GM21528 (cell line): ENCODE measurements around the gene ANLN.
"Not testable (repeated sequence)": the region's sequence is repeated elsewhere in the genome, so short reads cannot be mapped to it uniquely, and the experiment has no call there.

ENCODE experiments used
- ATAC-seq: cut with Tn5 transposase; IDR thresholded peaks from one replicate; pipeline ENCODE4 v1.9.1; 2021; ENCODE audit warnings: mild to moderate bottlenecking, moderate library complexity; ENCODE audit not compliant: unreplicated experiment, low FRiP score

The ANLN gene

DNA sequence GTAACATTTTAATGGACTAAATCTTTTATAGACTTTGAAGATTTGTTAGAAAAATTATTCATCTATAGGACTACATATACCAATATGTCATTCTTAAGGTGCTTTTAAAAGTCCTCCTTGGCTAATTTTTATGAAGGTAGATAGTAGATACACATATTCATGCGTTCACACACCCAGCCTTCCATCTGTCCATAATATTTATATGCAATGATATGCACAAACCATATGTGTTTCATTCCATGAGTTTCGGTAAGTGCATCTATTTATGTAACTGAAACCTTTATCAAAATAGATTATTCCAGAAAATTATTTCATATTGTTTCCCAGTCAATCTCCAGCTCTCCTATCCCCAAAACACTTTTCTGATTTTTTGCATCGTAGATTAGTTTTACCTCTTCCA, 101.7 kb downstream of the ANLN start:
- ATAC-seq = no peak

GRCh38 chr7:36496576-36496975, 106.9 kb downstream of the ANLN start:
- ATAC-seq = no peak

DNA sequence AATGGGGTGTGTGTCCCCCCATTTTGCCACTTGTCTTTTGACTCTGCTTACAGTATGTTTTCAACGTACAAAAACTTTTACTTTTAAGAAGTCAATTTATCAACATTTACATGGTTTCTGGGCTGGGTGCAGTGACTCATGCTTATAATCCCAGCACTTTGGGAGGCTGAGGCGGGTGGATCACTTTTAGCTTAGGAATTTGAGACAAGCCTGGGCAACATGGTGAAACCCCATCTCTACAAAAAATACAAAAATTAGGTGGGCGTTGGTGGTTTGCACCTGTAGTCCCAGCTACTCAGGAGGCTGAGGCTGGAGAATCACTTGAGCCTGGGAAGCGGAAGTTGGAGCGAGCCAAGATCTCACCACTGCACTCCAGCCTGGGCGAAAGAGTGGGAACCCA, 107.5 kb downstream of the ANLN start:
- not testable (repeated sequence) for ATAC-seq

GRCh38 chr7:36497775-36498174, 108.1 kb downstream of the ANLN start:
- ATAC-seq = no peak
